ENCODE results near the gene GIN1.
"Not testable (repeated sequence)": the region's sequence is repeated elsewhere in the genome, so short reads cannot be mapped to it uniquely, and the experiment has no call there.

GIN1 gene

DNA sequence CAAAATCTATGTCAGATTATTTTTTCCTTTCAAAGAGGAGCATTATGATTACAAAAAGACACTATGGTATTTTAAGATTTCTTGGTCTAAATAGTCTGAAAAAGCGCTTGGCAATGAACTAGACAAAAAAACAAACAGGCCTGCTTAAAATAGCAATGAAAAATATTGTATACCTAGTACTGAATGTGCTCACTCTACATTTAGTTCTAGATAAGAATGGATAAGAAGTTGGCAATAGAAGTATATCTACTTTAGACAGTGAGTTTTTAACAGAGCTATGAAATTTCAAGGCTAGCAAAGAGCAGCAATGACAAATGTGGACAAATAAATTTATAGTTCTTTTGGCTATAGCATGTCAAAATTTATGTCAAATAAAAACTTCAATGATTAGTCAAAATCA lies 26.2 kb downstream of the GIN1 start:
- H3K36me3 ChIP-seq (ENCODE audit: insufficient read depth, insufficient read length, low read length), result peaks cover 4% of the 10 kb centered on the region
- no peak for DNase-seq (ENCODE audit: low read depth, low spot score)
- no peak for TF ChIP-seq SUZ12 (IDR thresholded peaks at IDR 0.05; ENCODE audit: extremely low read depth, insufficient read depth, insufficient read length)
- no peak overlapping the region for H3K9ac ChIP-seq (ENCODE audit: insufficient read length, low read depth)
- no peaks in the 10 kb centered on the region for H3K27me3 ChIP-seq (ENCODE audit: insufficient read depth, insufficient read length)
- H3K9me3 ChIP-seq (ENCODE audit: insufficient read depth, low read length), result no peaks in the 10 kb centered on the region
- no peak overlapping the region for H3K4me3 ChIP-seq (ENCODE audit: insufficient read length, low read depth)
- no peaks in the 10 kb centered on the region for H3K4me1 ChIP-seq (ENCODE audit: insufficient read depth, insufficient read length)

DNA sequence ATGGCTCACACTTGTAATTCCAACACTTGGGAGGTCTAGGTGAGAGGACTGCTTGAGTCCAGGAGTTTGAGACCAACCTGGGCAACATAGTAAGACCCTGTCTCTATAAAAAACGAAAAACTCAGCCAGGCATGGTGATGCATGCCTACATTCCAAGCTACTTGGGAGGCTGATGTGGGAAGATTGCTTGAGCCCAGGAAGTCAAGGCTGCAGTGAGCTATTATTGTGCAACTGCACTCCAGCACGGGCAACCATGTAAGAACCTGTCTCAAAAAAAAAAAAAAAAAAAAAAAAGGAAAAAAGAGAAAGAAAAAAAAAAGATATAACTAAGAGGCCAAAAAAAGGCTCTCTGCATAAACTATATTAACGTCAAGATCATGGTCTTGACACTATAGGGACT lies 27.3 kb downstream of the GIN1 start:
- TF ChIP-seq YY1 (IDR thresholded peaks at IDR 0.05; ENCODE audit: insufficient read depth, insufficient read length) (no peak), ZNF274 (IDR thresholded peaks at IDR 0.05; ENCODE audit: low read depth, low read length) (no peak), SUZ12 (IDR thresholded peaks at IDR 0.05; ENCODE audit: extremely low read depth, insufficient read depth, insufficient read length) (no peak)
- peaks cover 4% of the 10 kb centered on the region for H3K36me3 ChIP-seq (ENCODE audit: insufficient read depth, insufficient read length, low read length)
- H3K4me1 ChIP-seq (ENCODE audit: insufficient read depth, insufficient read length), result no peaks in the 10 kb centered on the region
- H3K9me3 ChIP-seq (ENCODE audit: insufficient read depth, low read length), result no peaks in the 10 kb centered on the region
- DNase-seq (ENCODE audit: low read depth, low spot score), result no peak
- H3K4me3 ChIP-seq (ENCODE audit: insufficient read length, low read depth), result no peak overlapping the region
- H3K9ac ChIP-seq (ENCODE audit: insufficient read length, low read depth), result no peak overlapping the region
- no peaks in the 10 kb centered on the region for H3K27me3 ChIP-seq (ENCODE audit: insufficient read depth, insufficient read length)

DNA sequence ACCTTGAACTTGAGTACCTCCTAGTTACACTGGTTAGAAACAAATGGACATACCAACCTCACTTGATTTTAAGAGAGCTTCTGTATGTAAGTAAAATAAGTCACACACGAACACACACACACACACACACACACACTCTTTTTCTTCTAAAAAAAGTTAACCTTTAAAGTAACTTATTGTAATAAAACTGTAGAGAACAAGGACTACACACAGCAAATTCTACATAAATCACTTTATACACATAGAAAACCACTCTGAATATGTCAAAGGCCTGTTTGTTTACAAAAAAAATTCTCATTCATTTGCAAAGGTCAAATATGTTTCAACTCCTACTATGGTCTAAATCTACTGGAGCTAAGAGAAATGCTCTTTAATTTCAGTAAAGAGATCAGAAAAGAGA lies 29.1 kb downstream of the GIN1 start:
- Histone ChIP-seq H3K9ac (ENCODE audit: insufficient read length, low read depth) (no peak overlapping the region), H3K4me3 (ENCODE audit: insufficient read length, low read depth) (no peak overlapping the region), H3K36me3 (ENCODE audit: insufficient read depth, insufficient read length, low read length) (peaks cover 9% of the 10 kb centered on the region), H3K9me3 (ENCODE audit: insufficient read depth, low read length) (no peaks in the 10 kb centered on the region), H3K27me3 (ENCODE audit: insufficient read depth, insufficient read length) (no peaks in the 10 kb centered on the region), H3K4me1 (ENCODE audit: insufficient read depth, insufficient read length) (no peaks in the 10 kb centered on the region)
- no peak for TF ChIP-seq SUZ12 (IDR thresholded peaks at IDR 0.05; ENCODE audit: extremely low read depth, insufficient read depth, insufficient read length)
- TF ChIP-seq ZNF274 (IDR thresholded peaks at IDR 0.05; ENCODE audit: low read depth, low read length), result no peak
- TF ChIP-seq YY1 (IDR thresholded peaks at IDR 0.05; ENCODE audit: insufficient read depth, insufficient read length), result no peak
- no peak for DNase-seq (ENCODE audit: low read depth, low spot score)

DNA sequence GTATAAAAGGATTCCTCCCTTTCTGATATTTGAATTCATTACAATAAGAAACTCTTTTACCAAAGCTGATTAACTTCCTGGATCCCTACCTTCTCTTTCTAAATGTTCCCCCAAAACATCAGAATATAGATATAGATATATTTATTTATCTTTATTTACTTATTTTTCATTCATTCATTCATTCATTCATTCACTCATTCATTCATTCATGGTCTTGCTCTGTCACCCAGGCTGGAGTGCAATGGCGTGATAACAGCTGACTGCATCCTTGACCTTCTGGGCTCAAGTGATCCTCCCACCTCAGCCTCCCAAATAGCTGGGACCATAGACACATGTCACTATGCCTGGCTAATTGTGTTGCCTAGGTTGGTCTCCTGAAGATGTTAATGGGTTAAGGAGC lies 30.7 kb downstream of the GIN1 start:
- TF ChIP-seq YY1 (IDR thresholded peaks at IDR 0.05; ENCODE audit: insufficient read depth, insufficient read length) (no peak), SUZ12 (IDR thresholded peaks at IDR 0.05; ENCODE audit: extremely low read depth, insufficient read depth, insufficient read length) (no peak), ZNF274 (IDR thresholded peaks at IDR 0.05; ENCODE audit: low read depth, low read length) (no peak)
- H3K9ac ChIP-seq (ENCODE audit: insufficient read length, low read depth), result no peak overlapping the region
- DNase-seq (ENCODE audit: low read depth, low spot score), result no peak
- H3K9me3 ChIP-seq (ENCODE audit: insufficient read depth, low read length), result peaks cover 7% of the 10 kb centered on the region; the same call in 1 of the 2 replicates
- H3K4me1 ChIP-seq (ENCODE audit: insufficient read depth, insufficient read length), result no peaks in the 10 kb centered on the region
- no peaks in the 10 kb centered on the region for H3K27me3 ChIP-seq (ENCODE audit: insufficient read depth, insufficient read length)
- peaks cover 12% of the 10 kb centered on the region for H3K36me3 ChIP-seq (ENCODE audit: insufficient read depth, insufficient read length, low read length)
- H3K4me3 ChIP-seq (ENCODE audit: insufficient read length, low read depth), result no peak overlapping the region

- H3K9ac ChIP-seq (ENCODE audit: insufficient read length, low read depth), result no peak overlapping the region
- TF ChIP-seq SUZ12 (IDR thresholded peaks at IDR 0.05; ENCODE audit: extremely low read depth, insufficient read depth, insufficient read length) (no peak), ZNF274 (IDR thresholded peaks at IDR 0.05; ENCODE audit: low read depth, low read length) (no peak), YY1 (IDR thresholded peaks at IDR 0.05; ENCODE audit: insufficient read depth, insufficient read length) (no peak)
- H3K27me3 ChIP-seq (ENCODE audit: insufficient read depth, insufficient read length), result no peaks in the 10 kb centered on the region
- H3K9me3 ChIP-seq (ENCODE audit: insufficient read depth, low read length), result peaks cover 13% of the 10 kb centered on the region; the same call in 1 of the 2 replicates
- no peak for DNase-seq (ENCODE audit: low read depth, low spot score)
- no peak overlapping the region for H3K4me3 ChIP-seq (ENCODE audit: insufficient read length, low read depth)
- peaks cover 9% of the 10 kb centered on the region for H3K36me3 ChIP-seq (ENCODE audit: insufficient read depth, insufficient read length, low read length)
- no peaks in the 10 kb centered on the region for H3K4me1 ChIP-seq (ENCODE audit: insufficient read depth, insufficient read length)
Observed at GRCh38 chr5:103086547-103086946, 33.4 kb downstream of the GIN1 start.

- H3K9me3 ChIP-seq (ENCODE audit: insufficient read depth, low read length), result peaks cover 18% of the 10 kb centered on the region; the same call in 1 of the 2 replicates
Observed at GRCh38 chr5:103079796-103080195, 40.1 kb downstream of the GIN1 start.

DNA sequence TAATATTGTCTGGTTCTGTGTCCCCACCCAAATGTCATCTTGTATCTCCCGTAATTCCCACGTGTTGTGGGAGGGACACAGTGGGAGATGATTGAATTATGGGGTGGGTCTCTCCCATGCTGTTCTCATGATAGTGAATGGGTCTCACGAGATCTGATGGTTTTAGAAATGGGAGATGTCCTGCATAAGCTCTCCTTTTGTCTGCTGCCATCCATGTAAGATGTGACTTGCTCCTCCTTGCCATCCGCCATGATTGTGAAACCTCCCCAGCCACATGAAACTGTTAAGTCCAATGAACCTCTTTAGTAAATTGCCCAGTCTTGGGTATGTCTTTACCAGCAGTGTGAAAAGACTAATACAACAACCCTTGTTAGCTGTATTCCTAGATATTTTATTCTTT lies 44.5 kb downstream of the GIN1 start:
- no peak overlapping the region for H3K4me3 ChIP-seq (ENCODE audit: insufficient read length, low read depth)
- H3K4me1 ChIP-seq (ENCODE audit: insufficient read depth, insufficient read length), result no peaks in the 10 kb centered on the region
- H3K36me3 ChIP-seq (ENCODE audit: insufficient read depth, insufficient read length, low read length), result no peaks in the 10 kb centered on the region
- no peak for DNase-seq (ENCODE audit: low read depth, low spot score)
- TF ChIP-seq ZNF274 (IDR thresholded peaks at IDR 0.05; ENCODE audit: low read depth, low read length) (no peak), YY1 (IDR thresholded peaks at IDR 0.05; ENCODE audit: insufficient read depth, insufficient read length) (no peak), SUZ12 (IDR thresholded peaks at IDR 0.05; ENCODE audit: extremely low read depth, insufficient read depth, insufficient read length) (no peak)
- H3K9ac ChIP-seq (ENCODE audit: insufficient read length, low read depth), result no peak overlapping the region
- H3K9me3 ChIP-seq (ENCODE audit: insufficient read depth, low read length), result peaks cover 11% of the 10 kb centered on the region; the same call in 1 of the 2 replicates
- no peaks in the 10 kb centered on the region for H3K27me3 ChIP-seq (ENCODE audit: insufficient read depth, insufficient read length)

More at GRCh38 chr5:103079796-103080195, 40.1 kb downstream of the GIN1 start:
- H3K36me3 ChIP-seq (ENCODE audit: insufficient read depth, insufficient read length, low read length), result peaks cover 3% of the 10 kb centered on the region
- H3K4me1 ChIP-seq (ENCODE audit: insufficient read depth, insufficient read length), result no peaks in the 10 kb centered on the region
- H3K27me3 ChIP-seq (ENCODE audit: insufficient read depth, insufficient read length), result no peaks in the 10 kb centered on the region
- H3K4me3 ChIP-seq (ENCODE audit: insufficient read length, low read depth), result no peak overlapping the region
- DNase-seq (ENCODE audit: low read depth, low spot score), result no peak
- TF ChIP-seq YY1 (IDR thresholded peaks at IDR 0.05; ENCODE audit: insufficient read depth, insufficient read length) (no peak), SUZ12 (IDR thresholded peaks at IDR 0.05; ENCODE audit: extremely low read depth, insufficient read depth, insufficient read length) (no peak), ZNF274 (IDR thresholded peaks at IDR 0.05; ENCODE audit: low read depth, low read length) (no peak)
- no peak overlapping the region for H3K9ac ChIP-seq (ENCODE audit: insufficient read length, low read depth)

DNA sequence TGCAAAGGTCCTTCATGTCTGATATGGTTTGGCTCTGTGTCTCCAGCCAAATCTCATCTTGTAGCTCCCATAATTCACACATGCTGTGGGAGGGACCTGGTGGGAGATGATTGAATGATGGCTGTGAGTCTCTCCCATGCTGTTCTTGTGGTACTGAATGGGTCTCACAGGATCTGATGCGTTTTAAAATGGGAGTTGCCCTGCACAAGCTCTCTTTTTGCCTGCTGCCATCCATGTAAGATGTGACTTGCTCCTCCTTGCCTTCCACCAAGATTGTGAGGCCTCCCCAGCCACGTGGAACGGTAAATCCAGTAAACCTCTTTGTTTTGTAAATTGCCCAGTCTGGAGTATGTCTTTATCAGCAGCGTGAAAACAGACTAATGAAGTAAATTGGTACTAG lies 46.4 kb downstream of the GIN1 start:
- not testable (repeated sequence) for H3K9ac ChIP-seq (ENCODE audit: insufficient read length, low read depth); H3K4me1 ChIP-seq (ENCODE audit: insufficient read depth, insufficient read length); H3K36me3 ChIP-seq (ENCODE audit: insufficient read depth, insufficient read length, low read length); H3K27me3 ChIP-seq (ENCODE audit: insufficient read depth, insufficient read length); DNase-seq (ENCODE audit: low read depth, low spot score); H3K4me3 ChIP-seq (ENCODE audit: insufficient read length, low read depth)
- peaks cover 11% of the 10 kb centered on the region; the same call in 1 of the 2 replicates for H3K9me3 ChIP-seq (ENCODE audit: insufficient read depth, low read length)
